Neural progenitor cell (in vitro differentiated cells): ENCODE data around the gene STOM.

Experiments
- CTCF ChIP-seq: fragments of 200-600 bp; sonication (generic); IDR thresholded peaks from 2 replicates; pipeline ENCODE4 v1.5.1; 2017; ENCODE audit warnings: antibody characterized with exemption, mild to moderate bottlenecking
- EZH2 ChIP-seq: fragments of 200-600 bp; sonication (generic); IDR thresholded peaks from 2 replicates; pipeline ENCODE4 v1.6.1; 2017; ENCODE audit warnings: antibody characterized with exemption, mild to moderate bottlenecking, moderate library complexity

GRCh38 chr9:121364077-121364476 is 6.0 kb downstream of the STOM start:
- no peak for TF ChIP-seq CTCF
- no peak for TF ChIP-seq EZH2
